BLaER1 (cell line): ENCODE data around the gene MRPL20.
A peak's percentile ranks its signal among the peaks of the same experiment; 100 is the strongest.

ENCODE experiments used
- H3K27ac ChIP-seq: shearing (Covaris generic); formaldehyde crosslinking; 2 replicates; pipeline ENCODE4 v1.8.1; 2022
- H3K27me3 ChIP-seq: shearing (Covaris generic); formaldehyde crosslinking; 2 replicates; pipeline ENCODE4 v1.8.1; 2022
- H3K36me3 ChIP-seq: shearing (Covaris generic); formaldehyde crosslinking; 2 replicates; pipeline ENCODE4 v1.8.1; 2022
- H3K4me1 ChIP-seq: shearing (Covaris generic); formaldehyde crosslinking; 2 replicates; pipeline ENCODE4 v1.8.1; 2022
- H3K4me2 ChIP-seq: shearing (Covaris generic); formaldehyde crosslinking; 2 replicates; pipeline ENCODE4 v1.8.1; 2022
- H3K4me3 ChIP-seq: shearing (Covaris generic); formaldehyde crosslinking; 2 replicates; pipeline ENCODE4 v1.8.1; 2022
- H3K9ac ChIP-seq: shearing (Covaris generic); formaldehyde crosslinking; 2 replicates; pipeline ENCODE4 v1.8.1; 2022
- H3K9me3 ChIP-seq: shearing (Covaris generic); formaldehyde crosslinking; 2 replicates; pipeline ENCODE4 v1.8.1; 2022
- H4K20me1 ChIP-seq: shearing (Covaris generic); formaldehyde crosslinking; 2 replicates; pipeline ENCODE4 v1.8.1; 2022
- Cebpa-rat ChIP-seq: shearing (Covaris generic); IDR thresholded peaks from 2 replicates; pipeline ENCODE4 v1.8.1; 2022

MRPL20 gene

GRCh38 chr1:1357871-1358432, 49.1 kb downstream of the MRPL20 start:
- peak overlapping the region; percentile 97 for H3K4me2 ChIP-seq
- H3K36me3 ChIP-seq, result no peaks in the 10 kb centered on the region
- H3K27ac ChIP-seq, result peak overlapping the region; percentile 58; the same call in 1 of the 2 replicates
- no peak overlapping the region for H3K4me3 ChIP-seq
- peaks cover 53% of the 10 kb centered on the region for H3K4me1 ChIP-seq
- H3K27me3 ChIP-seq, result peaks cover 26% of the 10 kb centered on the region
- H3K9ac ChIP-seq, result no peak overlapping the region
- TF ChIP-seq Cebpa-rat, result no peak
- peaks cover 16% of the 10 kb centered on the region for H4K20me1 ChIP-seq
- H3K9me3 ChIP-seq, result no peaks in the 10 kb centered on the region

GRCh38 chr1:1356796-1357401, 50.2 kb downstream of the MRPL20 start:
- Histone ChIP-seq H3K4me2 (peak overlapping the region; percentile 97; the same call in 1 of the 2 replicates), H3K27ac (no peak overlapping the region), H3K9me3 (no peaks in the 10 kb centered on the region), H3K27me3 (peaks cover 37% of the 10 kb centered on the region), H4K20me1 (peaks cover 27% of the 10 kb centered on the region), H3K4me1 (peaks cover 64% of the 10 kb centered on the region), H3K4me3 (no peak overlapping the region), H3K36me3 (no peaks in the 10 kb centered on the region), H3K9ac (no peak overlapping the region)
- no peak for TF ChIP-seq Cebpa-rat

- H3K4me1 ChIP-seq, result peaks cover 70% of the 10 kb centered on the region
- H3K27me3 ChIP-seq, result peaks cover 37% of the 10 kb centered on the region
- no peak for TF ChIP-seq Cebpa-rat
- no peaks in the 10 kb centered on the region for H3K9me3 ChIP-seq
- H3K9ac ChIP-seq, result no peak overlapping the region
- no peaks in the 10 kb centered on the region for H3K36me3 ChIP-seq
- H4K20me1 ChIP-seq, result peaks cover 31% of the 10 kb centered on the region
- H3K4me3 ChIP-seq, result no peak overlapping the region
- H3K27ac ChIP-seq, result no peak overlapping the region
- no peak overlapping the region for H3K4me2 ChIP-seq
These were observed 50.8 kb downstream of the MRPL20 start for GRCh38 chr1:1356166-1356795.

GRCh38 chr1:1355416-1355815, 51.7 kb downstream of the MRPL20 start:
- peaks cover 31% of the 10 kb centered on the region for H4K20me1 ChIP-seq
- H3K36me3 ChIP-seq, result no peaks in the 10 kb centered on the region
- H3K9me3 ChIP-seq, result no peaks in the 10 kb centered on the region
- no peak overlapping the region for H3K27ac ChIP-seq
- peaks cover 71% of the 10 kb centered on the region for H3K4me1 ChIP-seq
- no peak overlapping the region for H3K4me2 ChIP-seq
- peaks cover 37% of the 10 kb centered on the region for H3K27me3 ChIP-seq
- no peak for TF ChIP-seq Cebpa-rat
- no peak overlapping the region for H3K4me3 ChIP-seq
- H3K9ac ChIP-seq, result no peak overlapping the region

- H3K27me3 ChIP-seq, result peaks cover 37% of the 10 kb centered on the region
- H3K9ac ChIP-seq, result no peak overlapping the region
- TF ChIP-seq Cebpa-rat, result no peak
- peak overlapping the region; percentile 45 for H3K4me3 ChIP-seq
- peaks cover 31% of the 10 kb centered on the region for H4K20me1 ChIP-seq
- H3K4me2 ChIP-seq, result peak overlapping the region; percentile 81
- peaks cover 65% of the 10 kb centered on the region for H3K4me1 ChIP-seq
- H3K36me3 ChIP-seq, result no peaks in the 10 kb centered on the region
- no peaks in the 10 kb centered on the region for H3K9me3 ChIP-seq
- H3K27ac ChIP-seq, result no peak overlapping the region
These were observed 52.5 kb downstream of the MRPL20 start for GRCh38 chr1:1354271-1355247.

- H3K9me3 ChIP-seq, result no peaks in the 10 kb centered on the region
- TF ChIP-seq Cebpa-rat, result no peak
- peaks cover 34% of the 10 kb centered on the region for H4K20me1 ChIP-seq
- H3K9ac ChIP-seq, result no peak overlapping the region
- H3K4me3 ChIP-seq, result peak overlapping the region; percentile 45; the same call in 1 of the 2 replicates
- H3K36me3 ChIP-seq, result no peaks in the 10 kb centered on the region
- H3K27ac ChIP-seq, result no peak overlapping the region
- H3K4me1 ChIP-seq, result peaks cover 56% of the 10 kb centered on the region
- H3K27me3 ChIP-seq, result peaks cover 37% of the 10 kb centered on the region
- H3K4me2 ChIP-seq, result peak overlapping the region; percentile 81
These were observed 53.5 kb downstream of the MRPL20 start for GRCh38 chr1:1353389-1354151.

GRCh38 chr1:1352786-1353388, 54.2 kb downstream of the MRPL20 start:
- H3K4me2 ChIP-seq, result peak overlapping the region; percentile 81
- no peak overlapping the region for H3K9ac ChIP-seq

More at GRCh38 chr1:1352786-1353388, 54.2 kb downstream of the MRPL20 start:
- TF ChIP-seq Cebpa-rat, result no peak
- peaks cover 55% of the 10 kb centered on the region for H3K4me1 ChIP-seq
- H4K20me1 ChIP-seq, result peaks cover 41% of the 10 kb centered on the region
- H3K27me3 ChIP-seq, result peaks cover 37% of the 10 kb centered on the region
- H3K4me3 ChIP-seq, result peak overlapping the region; percentile 4; the same call in 1 of the 2 replicates
- no peak overlapping the region for H3K27ac ChIP-seq
- no peaks in the 10 kb centered on the region for H3K36me3 ChIP-seq
- no peaks in the 10 kb centered on the region for H3K9me3 ChIP-seq
